Dendritic cell treated with granulocyte-macrophage colony-stimulating factor and Interleukin-4, amounts not matched to agents 40 ng/mL and 50 ng/mL, for 4 days (primary cell): ENCODE results near the gene LSR.
"Not testable (repeated sequence)": the region's sequence is repeated elsewhere in the genome, so short reads cannot be mapped to it uniquely, and the experiment has no call there.

ENCODE experiments used
- H3K27ac Mint-ChIP-seq: one replicate; pipeline ENCODE4 v1.8.0; 2022; ENCODE audit warnings: mild to moderate bottlenecking, mixed read lengths
- H3K27me3 Mint-ChIP-seq: one replicate; pipeline ENCODE4 v1.8.0; 2022; ENCODE audit warnings: mild to moderate bottlenecking, mixed read lengths
- H3K36me3 Mint-ChIP-seq: one replicate; pipeline ENCODE4 v1.8.0; 2022; ENCODE audit warnings: low read depth, mixed read lengths
- H3K4me1 Mint-ChIP-seq: one replicate; pipeline ENCODE4 v1.8.0; 2022; ENCODE audit warnings: low read depth, mixed read lengths
- H3K4me3 Mint-ChIP-seq: one replicate; pipeline ENCODE4 v1.8.0; 2022; ENCODE audit warnings: mild to moderate bottlenecking, moderate library complexity, mixed read lengths
- H3K9me3 Mint-ChIP-seq: one replicate; pipeline ENCODE4 v1.8.0; 2022; ENCODE audit warnings: mixed read lengths
- intact Hi-C: fragments of 100-400 bp; cut with micrococcal nuclease; formaldehyde crosslinking; loops from one replicate; pipeline ENCODE4 v1.15.0; 2022

The LSR gene

GRCh38 chr19:35224681-35225571, 23.9 kb upstream of the LSR start:
- H3K27ac Mint-ChIP-seq: peak overlapping the region; percentile 22
- no peaks in the 10 kb centered on the region for H3K36me3 Mint-ChIP-seq
- intact Hi-C loops: no loop called here
- peaks cover 7% of the 10 kb centered on the region for H3K27me3 Mint-ChIP-seq
- no peaks in the 10 kb centered on the region for H3K9me3 Mint-ChIP-seq
- H3K4me3 Mint-ChIP-seq: no peak overlapping the region
- H3K4me1 Mint-ChIP-seq: peaks cover 33% of the 10 kb centered on the region

GRCh38 chr19:35225951-35226350, 22.9 kb upstream of the LSR start:
- H3K9me3 Mint-ChIP-seq: no peaks in the 10 kb centered on the region
- no peaks in the 10 kb centered on the region for H3K36me3 Mint-ChIP-seq
- peaks cover 7% of the 10 kb centered on the region for H3K27me3 Mint-ChIP-seq
- H3K4me3 Mint-ChIP-seq: no peak overlapping the region
- H3K4me1 Mint-ChIP-seq: peaks cover 33% of the 10 kb centered on the region
- H3K27ac Mint-ChIP-seq: peak overlapping the region; percentile 22
- intact Hi-C loops: no loop called here

GRCh38 chr19:35226748-35227147, 22.1 kb upstream of the LSR start:
- H3K27me3 Mint-ChIP-seq: peaks cover 7% of the 10 kb centered on the region
- peaks cover 33% of the 10 kb centered on the region for H3K4me1 Mint-ChIP-seq
- no peaks in the 10 kb centered on the region for H3K9me3 Mint-ChIP-seq
- H3K36me3 Mint-ChIP-seq: no peaks in the 10 kb centered on the region
- H3K4me3 Mint-ChIP-seq: no peak overlapping the region
- intact Hi-C loops: no loop called here
- no peak overlapping the region for H3K27ac Mint-ChIP-seq

- Mint-ChIP-seq H3K4me3 (no peak within 1 kb of the TSS), H3K9me3 (no peaks in the 10 kb centered on the region)
These were observed 20.4 kb upstream of the LSR start, which contains the start of gene FAM187B for GRCh38 chr19:35228177-35228930. TSS of gene FAM187B (minus strand) at chr19:35228739. CDS start at chr19:35228680, 59 bp downstream.

GRCh38 chr19:35229601-35230000, 19.2 kb upstream of the LSR start:
- no peak overlapping the region for H3K4me3 Mint-ChIP-seq
- H3K27me3 Mint-ChIP-seq: peaks cover 27% of the 10 kb centered on the region
- H3K4me1 Mint-ChIP-seq: peaks cover 14% of the 10 kb centered on the region
- intact Hi-C loops: no loop called here
- H3K9me3 Mint-ChIP-seq: no peaks in the 10 kb centered on the region
- no peaks in the 10 kb centered on the region for H3K36me3 Mint-ChIP-seq
- no peak overlapping the region for H3K27ac Mint-ChIP-seq

More at GRCh38 chr19:35228177-35228930, 20.4 kb upstream of the LSR start, which contains the start of gene FAM187B:
- intact Hi-C loops: no loop called here
- Mint-ChIP-seq H3K27ac (no peak within 1 kb of the TSS), H3K36me3 (no peaks in the 10 kb centered on the region), H3K4me1 (peaks cover 21% of the 10 kb centered on the region), H3K27me3 (peaks cover 19% of the 10 kb centered on the region)

GRCh38 chr19:35231956-35232645, 16.7 kb upstream of the LSR start:
- Mint-ChIP-seq H3K9me3 (no peaks in the 10 kb centered on the region), H3K27me3 (peaks cover 24% of the 10 kb centered on the region), H3K4me1 (no peaks in the 10 kb centered on the region), H3K27ac (no peak overlapping the region), H3K4me3 (no peak overlapping the region), H3K36me3 (no peaks in the 10 kb centered on the region)
- intact Hi-C loops: no loop called here

GRCh38 chr19:35232912-35233311, 15.9 kb upstream of the LSR start:
- peaks cover 24% of the 10 kb centered on the region for H3K27me3 Mint-ChIP-seq
- H3K9me3 Mint-ChIP-seq: no peaks in the 10 kb centered on the region
- H3K36me3 Mint-ChIP-seq: no peaks in the 10 kb centered on the region
- H3K4me1 Mint-ChIP-seq: no peaks in the 10 kb centered on the region
- H3K4me3 Mint-ChIP-seq: no peak overlapping the region
- intact Hi-C loops: no loop called here
- H3K27ac Mint-ChIP-seq: no peak overlapping the region

- Mint-ChIP-seq H3K4me3 (no peak overlapping the region), H3K36me3 (no peaks in the 10 kb centered on the region), H3K4me1 (peaks cover 29% of the 10 kb centered on the region), H3K27ac (no peak overlapping the region), H3K27me3 (peaks cover 19% of the 10 kb centered on the region), H3K9me3 (peaks cover 9% of the 10 kb centered on the region)
- intact Hi-C loops: no loop called here
These were observed 12.0 kb upstream of the LSR start for GRCh38 chr19:35236638-35237400.

GRCh38 chr19:35239597-35239996, 9.2 kb upstream of the LSR start:
- Mint-ChIP-seq H3K9me3 (peaks cover 24% of the 10 kb centered on the region), H3K4me1 (peaks cover 31% of the 10 kb centered on the region), H3K27ac (peak overlapping the region; percentile 75)
- H3K27me3 Mint-ChIP-seq, H3K36me3 Mint-ChIP-seq, intact Hi-C loops, H3K4me3 Mint-ChIP-seq: not testable (repeated sequence)

- peaks cover 7% of the 10 kb centered on the region for H3K27me3 Mint-ChIP-seq
- intact Hi-C loops: loop anchor here (10.0 kb wide), 1 partner anchor 46 kb away; no protein-coding TSS in a partner anchor
These were observed 8.5 kb upstream of the LSR start for GRCh38 chr19:35240327-35240726.

GRCh38 chr19:35241417-35241816, 7.4 kb upstream of the LSR start:
- H3K27me3 Mint-ChIP-seq: peaks cover 13% of the 10 kb centered on the region
- no peak overlapping the region for H3K27ac Mint-ChIP-seq
- no peak overlapping the region for H3K4me3 Mint-ChIP-seq
- H3K36me3 Mint-ChIP-seq: no peaks in the 10 kb centered on the region
- H3K4me1 Mint-ChIP-seq: peaks cover 31% of the 10 kb centered on the region
- intact Hi-C loops: loop anchor here (10.0 kb wide), 1 partner anchor 47 kb away; no protein-coding TSS in a partner anchor
- peaks cover 29% of the 10 kb centered on the region for H3K9me3 Mint-ChIP-seq

More at GRCh38 chr19:35240327-35240726, 8.5 kb upstream of the LSR start:
- peaks cover 29% of the 10 kb centered on the region for H3K9me3 Mint-ChIP-seq
- H3K27ac Mint-ChIP-seq: peak overlapping the region; percentile 75
- no peaks in the 10 kb centered on the region for H3K36me3 Mint-ChIP-seq
- H3K4me3 Mint-ChIP-seq: no peak overlapping the region
- peaks cover 31% of the 10 kb centered on the region for H3K4me1 Mint-ChIP-seq

- no peaks in the 10 kb centered on the region for H3K36me3 Mint-ChIP-seq
- intact Hi-C loops: loop anchor here (10.0 kb wide), 1 partner anchor 52 kb away; no protein-coding TSS in a partner anchor
- peaks cover 23% of the 10 kb centered on the region for H3K9me3 Mint-ChIP-seq
- no peak overlapping the region for H3K27ac Mint-ChIP-seq
- H3K27me3 Mint-ChIP-seq: peaks cover 59% of the 10 kb centered on the region
- peaks cover 40% of the 10 kb centered on the region for H3K4me1 Mint-ChIP-seq
- H3K4me3 Mint-ChIP-seq: no peak overlapping the region
These were observed 2.2 kb upstream of the LSR start for GRCh38 chr19:35246466-35247092.
